ENCODE data around the gene PLD1.

Gene PLD1

DNA sequence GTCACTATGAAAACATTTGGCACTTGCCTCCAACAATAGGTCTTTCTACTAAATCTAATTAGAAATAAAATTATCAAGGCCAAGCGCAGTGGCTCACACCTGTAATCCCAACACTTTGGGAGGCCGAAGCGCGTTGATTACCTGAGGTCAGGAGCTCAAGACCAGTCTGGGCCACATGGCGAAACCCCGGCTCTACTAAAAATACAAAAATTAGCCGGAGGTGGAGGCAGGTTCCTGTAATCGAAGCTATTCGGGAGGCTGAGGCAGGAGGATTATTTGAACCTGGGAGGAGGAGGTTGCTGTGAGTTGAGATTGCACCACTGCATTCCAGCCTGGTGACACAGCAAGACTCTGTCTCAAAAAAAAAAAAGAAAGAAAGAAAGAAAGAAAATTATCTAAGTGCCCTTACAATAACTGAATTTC is 1.6 kb upstream of the PLD1 start:
- no peak overlapping the region for H3K4me3 ChIP-seq (ENCODE audit: low read length)
- no peaks in the 10 kb centered on the region for H3K9me3 ChIP-seq (replicated peaks; ENCODE audit: low read length)
- no peaks in the 10 kb centered on the region for H3K36me3 ChIP-seq (ENCODE audit: insufficient read depth, low read length)
- H3K9ac ChIP-seq (ENCODE audit: low read depth, low read length) = no peak overlapping the region
- no peaks in the 10 kb centered on the region for H3K27me3 ChIP-seq (ENCODE audit: control insufficient read depth, insufficient read depth, low read length)
- no peak overlapping the region for H3K4me2 ChIP-seq (ENCODE audit: low read length)
- H3K4me1 ChIP-seq (ENCODE audit: control insufficient read depth, insufficient read depth, low read length) = peaks cover 29% of the 10 kb centered on the region

GRCh38 chr3:171811295-171811912 is 1.1 kb upstream of the PLD1 start:
- peaks cover 34% of the 10 kb centered on the region for H3K4me1 ChIP-seq (ENCODE audit: control insufficient read depth, insufficient read depth, low read length)
- H3K9me3 ChIP-seq (replicated peaks; ENCODE audit: low read length) = no peaks in the 10 kb centered on the region
- H3K27me3 ChIP-seq (ENCODE audit: control insufficient read depth, insufficient read depth, low read length) = no peaks in the 10 kb centered on the region
- peak overlapping the region; percentile 82 for H3K9ac ChIP-seq (ENCODE audit: low read depth, low read length)
- H3K36me3 ChIP-seq (ENCODE audit: insufficient read depth, low read length) = no peaks in the 10 kb centered on the region
- H3K4me3 ChIP-seq (ENCODE audit: low read length) = no peak overlapping the region
- H3K4me2 ChIP-seq (ENCODE audit: low read length) = peak overlapping the region; percentile 93

DNA sequence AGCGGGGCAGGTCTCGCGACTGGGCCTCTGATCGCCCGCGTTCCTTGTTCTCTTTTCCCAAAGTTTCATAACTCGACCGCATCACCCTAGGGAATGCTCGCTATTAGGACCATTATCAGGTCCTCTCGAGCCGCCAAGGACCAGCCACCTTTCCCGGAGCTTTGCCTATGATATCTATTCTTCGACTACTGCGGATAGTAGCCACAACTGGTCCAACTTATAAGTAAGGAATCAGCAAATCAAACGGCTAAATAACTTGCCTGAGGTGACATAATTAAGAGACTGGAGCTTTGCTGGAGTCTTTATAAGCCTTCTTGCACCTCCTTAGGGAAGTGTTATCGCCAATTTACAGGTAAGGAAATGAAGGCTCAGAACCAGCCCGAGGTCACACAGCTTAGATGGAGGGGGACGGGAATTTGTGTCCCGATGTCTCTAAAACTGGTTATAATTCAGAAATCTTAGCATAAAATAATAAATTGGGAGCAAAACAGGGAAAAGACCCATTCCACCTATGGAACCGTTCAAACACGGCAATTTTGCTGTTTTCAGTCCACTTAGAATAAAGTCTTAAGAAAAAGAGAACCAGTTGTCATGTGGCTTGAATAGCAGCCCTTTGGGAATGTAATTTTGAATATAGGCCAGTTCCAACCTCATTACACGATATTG is 479 bp upstream of the PLD1 start:
- Histone ChIP-seq H3K9ac (ENCODE audit: low read depth, low read length) (peak overlapping the region; percentile 82), H3K9me3 (replicated peaks; ENCODE audit: low read length) (no peaks in the 10 kb centered on the region), H3K4me1 (ENCODE audit: control insufficient read depth, insufficient read depth, low read length) (peaks cover 41% of the 10 kb centered on the region), H3K27me3 (ENCODE audit: control insufficient read depth, insufficient read depth, low read length) (no peaks in the 10 kb centered on the region), H3K4me2 (ENCODE audit: low read length) (peak overlapping the region; percentile 93), H3K4me3 (ENCODE audit: low read length) (peak overlapping the region; percentile 81), H3K36me3 (ENCODE audit: insufficient read depth, low read length) (no peaks in the 10 kb centered on the region)

DNA sequence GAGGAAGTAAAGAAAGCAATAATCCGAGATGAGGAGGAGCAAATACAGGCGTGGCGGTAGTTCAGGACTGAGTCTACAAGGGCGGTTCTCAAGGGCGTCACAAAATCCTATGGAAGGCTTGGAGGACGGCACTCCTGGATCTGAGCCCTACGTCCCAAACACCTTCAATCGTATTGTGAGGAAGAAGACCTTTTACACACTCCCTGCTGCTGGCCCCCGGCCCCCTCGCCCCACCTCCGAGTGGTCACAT is 747 bp downstream of the PLD1 start:
- peak overlapping the region; percentile 81 for H3K4me3 ChIP-seq (ENCODE audit: low read length)
- H3K27me3 ChIP-seq (ENCODE audit: control insufficient read depth, insufficient read depth, low read length) = no peaks in the 10 kb centered on the region
- peaks cover 52% of the 10 kb centered on the region for H3K4me1 ChIP-seq (ENCODE audit: control insufficient read depth, insufficient read depth, low read length)
- peak overlapping the region; percentile 93 for H3K4me2 ChIP-seq (ENCODE audit: low read length)
- peak overlapping the region; percentile 82 for H3K9ac ChIP-seq (ENCODE audit: low read depth, low read length)
- H3K9me3 ChIP-seq (replicated peaks; ENCODE audit: low read length) = no peaks in the 10 kb centered on the region
- no peaks in the 10 kb centered on the region for H3K36me3 ChIP-seq (ENCODE audit: insufficient read depth, low read length)

DNA sequence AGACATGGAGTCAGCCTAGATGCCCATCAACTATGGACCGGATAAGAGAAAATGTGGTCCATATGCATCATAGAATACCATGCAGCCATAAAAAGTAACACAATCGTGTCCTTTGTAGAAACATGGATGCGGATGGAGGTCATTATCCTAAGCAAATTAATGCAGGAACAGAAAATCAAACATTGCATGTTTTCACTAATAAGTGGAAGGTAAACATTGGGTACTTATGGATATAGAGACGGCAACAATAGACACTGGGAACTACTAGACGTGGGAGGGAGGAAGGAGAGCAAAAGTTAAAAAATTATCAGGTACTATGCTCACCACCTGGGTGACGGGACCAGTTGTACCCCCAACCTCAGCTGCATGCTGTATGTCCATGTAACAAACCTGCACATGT is 2.5 kb downstream of the PLD1 start:
- H3K27me3 ChIP-seq (ENCODE audit: control insufficient read depth, insufficient read depth, low read length) = no peaks in the 10 kb centered on the region
- H3K9ac ChIP-seq (ENCODE audit: low read depth, low read length) = no peak overlapping the region
- H3K4me3 ChIP-seq (ENCODE audit: low read length) = no peak overlapping the region
- no peak overlapping the region for H3K4me2 ChIP-seq (ENCODE audit: low read length)
- H3K4me1 ChIP-seq (ENCODE audit: control insufficient read depth, insufficient read depth, low read length) = peaks cover 55% of the 10 kb centered on the region
- H3K9me3 ChIP-seq (replicated peaks; ENCODE audit: low read length) = no peaks in the 10 kb centered on the region
- H3K36me3 ChIP-seq (ENCODE audit: insufficient read depth, low read length) = no peaks in the 10 kb centered on the region

GRCh38 chr3:171807129-171807675 is 3.1 kb downstream of the PLD1 start:
- no peaks in the 10 kb centered on the region for H3K36me3 ChIP-seq (ENCODE audit: insufficient read depth, low read length)
- no peak overlapping the region for H3K4me3 ChIP-seq (ENCODE audit: low read length)
- H3K4me2 ChIP-seq (ENCODE audit: low read length) = no peak overlapping the region
- H3K4me1 ChIP-seq (ENCODE audit: control insufficient read depth, insufficient read depth, low read length) = peaks cover 57% of the 10 kb centered on the region
- H3K9me3 ChIP-seq (replicated peaks; ENCODE audit: low read length) = no peaks in the 10 kb centered on the region
- no peaks in the 10 kb centered on the region for H3K27me3 ChIP-seq (ENCODE audit: control insufficient read depth, insufficient read depth, low read length)
- H3K9ac ChIP-seq (ENCODE audit: low read depth, low read length) = peak overlapping the region; percentile 55

DNA sequence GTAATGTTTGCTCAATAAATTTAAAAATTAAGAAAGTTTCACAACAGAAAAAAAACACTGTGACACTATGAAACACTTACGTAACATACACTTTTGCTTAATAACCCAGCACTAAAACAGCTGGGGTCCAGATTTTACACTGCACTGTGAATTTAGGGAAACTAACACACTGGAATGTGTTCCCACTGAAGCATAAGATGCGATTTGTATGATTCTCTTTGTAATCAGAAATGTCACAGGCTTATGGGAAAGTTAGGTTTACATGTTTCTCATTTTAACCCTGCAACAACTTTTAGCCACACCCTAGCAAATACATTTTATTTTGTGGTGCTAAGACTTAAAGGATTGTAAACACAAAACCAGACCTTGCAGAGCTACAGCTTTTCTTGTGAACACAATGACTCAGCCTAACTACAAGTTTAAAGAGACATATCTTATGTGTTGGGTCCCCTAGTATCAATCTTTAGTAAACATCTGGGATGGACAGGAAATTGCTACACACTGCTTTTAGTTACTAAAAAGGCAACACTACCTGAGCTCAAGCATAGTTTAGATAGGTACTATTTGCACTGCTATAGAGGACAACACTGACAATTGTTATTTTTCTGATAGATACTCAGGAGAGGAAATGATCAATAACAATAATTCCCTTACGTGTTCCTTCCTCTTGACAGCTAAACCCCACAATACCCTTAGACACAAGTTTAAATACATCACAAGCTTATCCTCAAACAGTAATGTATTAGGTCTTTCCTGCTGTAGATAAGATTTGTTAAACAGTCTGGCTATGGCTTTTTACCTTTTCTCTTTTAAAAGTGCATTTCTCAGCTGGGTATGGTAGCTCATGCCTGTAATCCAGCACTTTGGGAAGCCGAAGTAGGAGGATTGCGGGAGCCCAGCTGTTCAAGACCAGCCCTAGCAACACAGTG is 3.8 kb downstream of the PLD1 start:
- no peaks in the 10 kb centered on the region for H3K36me3 ChIP-seq (ENCODE audit: insufficient read depth, low read length)
- H3K9me3 ChIP-seq (replicated peaks; ENCODE audit: low read length) = no peaks in the 10 kb centered on the region
- H3K4me3 ChIP-seq (ENCODE audit: low read length) = no peak overlapping the region
- H3K27me3 ChIP-seq (ENCODE audit: control insufficient read depth, insufficient read depth, low read length) = no peaks in the 10 kb centered on the region
- H3K4me2 ChIP-seq (ENCODE audit: low read length) = peak overlapping the region; percentile 29
- H3K4me1 ChIP-seq (ENCODE audit: control insufficient read depth, insufficient read depth, low read length) = peaks cover 59% of the 10 kb centered on the region
- H3K9ac ChIP-seq (ENCODE audit: low read depth, low read length) = peak overlapping the region; percentile 55

- H3K4me2 ChIP-seq (ENCODE audit: low read length) = no peak overlapping the region
- H3K4me1 ChIP-seq (ENCODE audit: control insufficient read depth, insufficient read depth, low read length) = peaks cover 58% of the 10 kb centered on the region
- no peaks in the 10 kb centered on the region for H3K36me3 ChIP-seq (ENCODE audit: insufficient read depth, low read length)
- H3K9me3 ChIP-seq (replicated peaks; ENCODE audit: low read length) = no peaks in the 10 kb centered on the region
- H3K9ac ChIP-seq (ENCODE audit: low read depth, low read length) = peak overlapping the region; percentile 55
- H3K27me3 ChIP-seq (ENCODE audit: control insufficient read depth, insufficient read depth, low read length) = no peaks in the 10 kb centered on the region
- H3K4me3 ChIP-seq (ENCODE audit: low read length) = no peak overlapping the region
Measured at GRCh38 chr3:171805687-171806086, 4.6 kb downstream of the PLD1 start.

- Histone ChIP-seq H3K4me2 (ENCODE audit: low read length) (peak overlapping the region; percentile 52), H3K4me1 (ENCODE audit: control insufficient read depth, insufficient read depth, low read length) (peaks cover 54% of the 10 kb centered on the region), H3K27me3 (ENCODE audit: control insufficient read depth, insufficient read depth, low read length) (no peaks in the 10 kb centered on the region), H3K9ac (ENCODE audit: low read depth, low read length) (peak overlapping the region; percentile 71), H3K36me3 (ENCODE audit: insufficient read depth, low read length) (no peaks in the 10 kb centered on the region), H3K4me3 (ENCODE audit: low read length) (no peak overlapping the region), H3K9me3 (replicated peaks; ENCODE audit: low read length) (no peaks in the 10 kb centered on the region)
Measured at GRCh38 chr3:171804618-171805389, 5.5 kb downstream of the PLD1 start.

DNA sequence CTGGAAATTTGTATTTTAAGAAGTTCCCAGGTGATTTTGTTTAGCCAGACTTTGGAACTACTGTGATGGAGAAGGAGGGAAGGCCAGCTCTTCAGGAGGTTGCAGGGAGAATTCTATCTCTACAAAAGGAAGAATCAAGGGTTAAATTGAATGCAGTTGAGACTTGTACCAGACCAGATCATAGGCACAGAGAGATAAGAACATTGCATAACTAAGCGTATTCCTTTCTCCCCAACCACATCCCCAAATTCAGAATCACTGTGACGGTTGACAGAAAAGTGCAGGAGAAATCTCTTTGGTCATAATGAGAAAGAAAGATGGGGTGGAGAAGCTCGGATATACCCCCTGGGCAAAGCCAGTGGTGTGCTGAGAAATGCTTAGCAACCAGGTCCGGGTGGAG is 7.2 kb downstream of the PLD1 start:
- no peak overlapping the region for H3K9ac ChIP-seq (ENCODE audit: low read depth, low read length)
- no peak overlapping the region for H3K4me3 ChIP-seq (ENCODE audit: low read length)
- H3K36me3 ChIP-seq (ENCODE audit: insufficient read depth, low read length) = no peaks in the 10 kb centered on the region
- peaks cover 45% of the 10 kb centered on the region for H3K4me1 ChIP-seq (ENCODE audit: control insufficient read depth, insufficient read depth, low read length)
- H3K27me3 ChIP-seq (ENCODE audit: control insufficient read depth, insufficient read depth, low read length) = no peaks in the 10 kb centered on the region
- no peaks in the 10 kb centered on the region for H3K9me3 ChIP-seq (replicated peaks; ENCODE audit: low read length)
- H3K4me2 ChIP-seq (ENCODE audit: low read length) = no peak overlapping the region

DNA sequence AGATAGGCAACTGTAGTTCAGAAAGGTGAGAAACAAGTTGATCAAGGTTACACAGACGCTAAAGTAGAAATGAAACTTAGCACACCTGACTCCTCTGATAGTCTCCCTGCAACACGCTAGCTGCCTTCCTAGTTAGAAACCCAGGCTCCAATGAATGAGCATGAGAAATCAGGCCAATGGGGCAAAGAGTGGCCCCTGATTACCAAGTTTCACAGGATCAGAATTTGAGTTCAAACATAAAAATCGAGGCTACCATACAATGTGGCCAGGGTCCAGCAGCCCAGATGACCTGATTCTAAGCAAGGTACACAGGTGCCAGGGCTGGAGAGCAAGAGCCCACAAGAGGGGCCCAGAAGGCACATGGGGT is 7.7 kb downstream of the PLD1 start:
- no peaks in the 10 kb centered on the region for H3K36me3 ChIP-seq (ENCODE audit: insufficient read depth, low read length)
- H3K9me3 ChIP-seq (replicated peaks; ENCODE audit: low read length) = no peaks in the 10 kb centered on the region
- H3K27me3 ChIP-seq (ENCODE audit: control insufficient read depth, insufficient read depth, low read length) = no peaks in the 10 kb centered on the region
- H3K4me2 ChIP-seq (ENCODE audit: low read length) = no peak overlapping the region
- no peak overlapping the region for H3K4me3 ChIP-seq (ENCODE audit: low read length)
- H3K4me1 ChIP-seq (ENCODE audit: control insufficient read depth, insufficient read depth, low read length) = peaks cover 45% of the 10 kb centered on the region
- H3K9ac ChIP-seq (ENCODE audit: low read depth, low read length) = peak overlapping the region; percentile 49
